ENCODE measurements around the gene C17orf75. TPM values are rescaled to one million over a fixed set of nuclear protein-coding genes. Genes with fewer than 3 reads are reported as not detected.
"Not testable (repeated sequence)": the region's sequence is repeated elsewhere in the genome, so short reads cannot be mapped to it uniquely, and the experiment has no call there.

The C17orf75 gene
- total RNA-seq, 1 experiment from 2014 or later: 52.4 TPM

DNA sequence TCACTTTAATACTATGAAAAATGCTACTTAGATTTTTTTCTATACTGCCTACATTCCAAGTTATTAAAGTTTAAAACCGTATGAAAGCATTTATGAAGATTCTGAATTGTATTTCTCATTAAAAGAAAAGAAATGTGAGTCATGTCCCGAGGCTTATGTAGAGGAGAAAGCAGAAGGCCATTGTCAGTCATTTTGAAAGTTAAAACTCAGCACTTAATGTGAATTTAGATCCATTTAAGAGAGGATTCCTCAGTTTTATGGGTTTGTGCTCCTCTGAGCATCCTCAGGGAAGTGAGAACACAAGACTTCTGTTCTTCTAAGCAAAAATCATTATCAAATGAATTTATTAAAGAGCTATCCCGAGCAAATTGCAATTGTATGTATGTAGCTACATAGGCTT, 11.8 kb downstream of the C17orf75 start:
- Histone ChIP-seq H3K4me3 (ENCODE audit: insufficient read depth, low read depth, low read length) (no peak overlapping the region), H3K27me3 (ENCODE audit: control insufficient read depth, insufficient read depth, low read length) (no peaks in the 10 kb centered on the region), H3K36me3 (replicated peaks; ENCODE audit: control insufficient read depth, insufficient read depth, low read length) (peaks cover 10% of the 10 kb centered on the region)
- no peak for DNase-seq

DNA sequence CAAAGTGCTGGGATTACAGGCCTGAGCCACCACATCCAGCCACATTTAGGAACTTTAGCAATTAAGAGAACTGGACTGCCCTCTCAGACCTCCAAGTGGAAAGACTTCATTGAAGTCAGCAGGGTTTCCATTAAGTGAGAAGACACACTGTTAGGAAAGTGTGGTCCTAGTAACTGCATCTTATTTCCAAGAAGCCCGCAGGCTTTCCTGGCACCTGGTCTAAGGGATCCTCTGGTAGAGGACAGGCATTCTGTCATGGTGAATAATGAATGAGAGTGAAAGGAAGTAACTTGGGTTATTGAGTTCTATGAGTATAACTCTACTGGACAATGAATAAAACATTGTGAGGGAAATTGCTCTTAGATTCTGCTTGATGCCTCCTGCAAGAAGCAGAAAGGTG, 14.1 kb downstream of the C17orf75 start:
- no peaks in the 10 kb centered on the region; the same call in 1 of the 2 replicates for H3K36me3 ChIP-seq (replicated peaks; ENCODE audit: control insufficient read depth, insufficient read depth, low read length)
- DNase-seq: no peak
- no peaks in the 10 kb centered on the region for H3K27me3 ChIP-seq (ENCODE audit: control insufficient read depth, insufficient read depth, low read length)
- no peak overlapping the region for H3K4me3 ChIP-seq (ENCODE audit: insufficient read depth, low read depth, low read length)

DNA sequence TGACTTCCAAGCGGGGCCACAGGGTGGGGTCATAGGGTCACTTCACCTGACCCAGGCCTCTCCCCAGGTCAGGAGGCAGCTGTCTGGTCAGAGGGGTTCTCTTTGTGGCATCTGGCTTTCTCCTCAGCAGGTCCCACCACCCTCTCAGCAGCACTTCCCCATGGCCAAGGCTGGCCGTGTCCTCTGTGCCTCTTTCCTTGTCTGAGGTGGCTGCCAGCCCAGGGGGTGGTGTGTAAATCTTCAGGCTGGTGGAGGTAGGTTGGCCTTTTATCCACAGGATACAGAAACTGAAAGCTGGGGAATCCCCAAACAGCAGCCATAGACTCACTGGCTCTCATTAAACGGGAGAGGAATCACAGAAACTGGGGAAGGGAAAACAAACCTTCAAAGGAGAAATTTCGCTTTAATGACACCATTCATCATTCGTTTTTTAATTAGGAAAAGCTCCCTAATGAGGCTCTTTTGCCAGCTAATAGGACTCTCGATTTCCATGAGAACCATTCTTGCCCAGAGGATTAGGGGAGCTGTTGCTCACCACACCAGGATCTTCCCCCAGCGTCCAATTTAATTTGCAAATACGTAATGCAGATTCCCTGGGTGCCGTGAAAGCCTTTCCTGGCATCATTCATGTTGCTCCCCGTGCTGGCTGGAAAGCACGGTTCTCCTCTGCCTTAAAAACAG, 18.0 kb downstream of the C17orf75 start:
- DNase-seq: peak; percentile 73
- Histone ChIP-seq H3K27me3 (ENCODE audit: control insufficient read depth, insufficient read depth, low read length) (no peaks in the 10 kb centered on the region), H3K4me3 (ENCODE audit: insufficient read depth, low read depth, low read length) (no peak overlapping the region), H3K36me3 (replicated peaks; ENCODE audit: control insufficient read depth, insufficient read depth, low read length) (no peaks in the 10 kb centered on the region)

DNA sequence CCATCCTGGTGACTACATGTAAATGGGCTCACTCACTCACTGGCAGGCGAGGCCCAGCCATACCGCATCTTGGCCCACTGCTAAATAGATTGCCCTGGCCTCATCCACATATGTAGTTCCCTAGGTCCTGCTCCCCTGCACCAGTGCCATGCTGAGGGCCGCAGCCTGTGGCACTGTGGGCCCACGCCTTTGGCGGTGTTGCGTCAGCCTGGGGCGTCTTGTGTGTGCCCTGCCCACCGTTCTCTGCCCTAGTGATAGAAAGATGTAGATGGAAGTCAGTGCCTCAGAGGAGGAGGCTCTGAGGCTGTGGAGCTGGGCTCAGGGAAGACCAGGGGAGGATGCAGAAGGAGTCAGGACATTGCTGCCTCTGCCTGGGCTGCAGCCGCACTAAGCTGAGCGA, 18.9 kb downstream of the C17orf75 start:
- H3K36me3 ChIP-seq (replicated peaks; ENCODE audit: control insufficient read depth, insufficient read depth, low read length): no peaks in the 10 kb centered on the region
- no peak for DNase-seq
- H3K4me3 ChIP-seq (ENCODE audit: insufficient read depth, low read depth, low read length): no peak overlapping the region
- no peaks in the 10 kb centered on the region for H3K27me3 ChIP-seq (ENCODE audit: control insufficient read depth, insufficient read depth, low read length)

DNA sequence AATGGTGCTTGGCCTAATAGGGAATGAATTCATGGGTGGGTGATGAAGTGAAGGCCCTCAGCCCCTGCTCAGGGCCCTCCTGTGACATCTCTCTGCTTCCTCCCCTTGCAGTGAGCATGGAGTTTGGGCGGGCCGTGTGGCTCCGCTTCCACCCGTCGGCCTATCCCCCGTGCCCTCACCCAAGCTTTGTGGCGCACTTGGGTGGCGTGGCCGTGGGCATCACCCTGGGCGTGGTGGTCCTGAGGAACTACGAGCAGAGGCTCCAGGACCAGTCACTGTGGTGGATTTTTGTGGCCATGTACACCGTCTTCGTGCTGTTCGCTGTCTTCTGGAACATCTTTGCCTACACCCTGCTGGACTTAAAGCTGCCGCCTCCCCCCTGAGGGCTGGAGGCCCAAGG, 21.1 kb downstream of the C17orf75 start:
- no peaks in the 10 kb centered on the region for H3K36me3 ChIP-seq (replicated peaks; ENCODE audit: control insufficient read depth, insufficient read depth, low read length)
- no peak for DNase-seq
- H3K4me3 ChIP-seq (ENCODE audit: insufficient read depth, low read depth, low read length): no peak overlapping the region
- H3K27me3 ChIP-seq (ENCODE audit: control insufficient read depth, insufficient read depth, low read length): no peaks in the 10 kb centered on the region

DNA sequence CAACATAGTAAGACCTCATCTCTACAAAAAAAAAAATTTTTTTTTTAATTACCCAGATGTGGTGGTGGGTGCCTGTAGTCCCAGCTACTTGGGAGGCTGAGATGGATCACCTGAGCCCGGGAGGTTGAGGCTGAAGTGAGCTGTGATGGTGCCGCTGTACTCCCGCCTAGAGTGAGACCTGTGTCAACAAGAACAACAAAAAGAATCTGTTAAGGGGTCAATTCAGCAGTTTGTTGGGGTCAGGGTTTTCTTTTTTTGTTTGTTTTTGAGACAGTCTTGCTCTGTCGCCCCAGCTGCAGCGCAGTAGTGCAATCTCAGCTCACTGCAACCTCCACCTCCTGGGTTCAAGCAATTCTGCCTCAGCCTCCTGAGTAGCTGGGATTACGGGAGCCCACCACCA, 21.9 kb downstream of the C17orf75 start:
- not testable (repeated sequence) for H3K27me3 ChIP-seq (ENCODE audit: control insufficient read depth, insufficient read depth, low read length); H3K36me3 ChIP-seq (replicated peaks; ENCODE audit: control insufficient read depth, insufficient read depth, low read length); DNase-seq; H3K4me3 ChIP-seq (ENCODE audit: insufficient read depth, low read depth, low read length)

DNA sequence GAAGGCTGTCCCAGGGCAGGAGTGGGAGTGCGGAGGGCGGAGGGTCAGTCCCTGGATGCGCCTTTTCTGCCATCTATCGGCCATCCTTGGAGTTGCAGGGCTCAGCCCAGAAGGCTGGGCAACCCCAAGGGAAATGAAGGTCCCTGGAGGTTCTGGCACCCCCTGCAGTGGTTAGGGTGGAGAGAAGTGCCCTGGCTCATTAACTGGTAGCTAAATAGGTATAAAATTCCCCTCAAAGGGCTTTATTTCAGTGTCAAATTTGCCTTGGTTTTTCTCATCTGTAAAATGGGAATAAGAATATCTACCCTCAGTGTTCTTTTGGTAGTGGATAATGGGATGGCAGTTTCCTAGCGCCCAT, 22.4 kb downstream of the C17orf75 start:
- Histone ChIP-seq H3K4me3 (ENCODE audit: insufficient read depth, low read depth, low read length) (no peak overlapping the region), H3K27me3 (ENCODE audit: control insufficient read depth, insufficient read depth, low read length) (no peaks in the 10 kb centered on the region), H3K36me3 (replicated peaks; ENCODE audit: control insufficient read depth, insufficient read depth, low read length) (no peaks in the 10 kb centered on the region)
- peak; percentile 93 for DNase-seq

DNA sequence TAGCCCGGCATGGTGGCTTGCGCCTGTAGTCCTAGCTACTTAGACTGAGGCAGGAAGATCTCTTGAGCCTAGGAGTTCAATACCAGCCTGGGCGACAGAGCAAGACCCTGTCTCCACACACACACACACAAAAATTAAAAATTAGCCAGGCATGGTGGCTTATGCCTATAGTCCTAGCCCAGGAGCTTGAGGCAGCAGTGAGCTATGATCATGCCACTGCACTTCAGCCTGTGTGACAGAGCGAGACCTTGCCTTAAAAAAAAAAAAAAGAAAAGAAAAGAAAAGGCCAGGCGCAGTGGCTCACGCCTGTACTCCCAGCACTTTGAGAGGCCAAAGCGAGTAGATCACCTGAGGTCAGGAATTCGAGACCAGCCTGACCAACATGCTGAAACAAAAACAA, 23.9 kb downstream of the C17orf75 start:
- no peak for DNase-seq
- H3K27me3 ChIP-seq (ENCODE audit: control insufficient read depth, insufficient read depth, low read length): no peaks in the 10 kb centered on the region
- no peak overlapping the region for H3K4me3 ChIP-seq (ENCODE audit: insufficient read depth, low read depth, low read length)
- no peaks in the 10 kb centered on the region for H3K36me3 ChIP-seq (replicated peaks; ENCODE audit: control insufficient read depth, insufficient read depth, low read length)

DNA sequence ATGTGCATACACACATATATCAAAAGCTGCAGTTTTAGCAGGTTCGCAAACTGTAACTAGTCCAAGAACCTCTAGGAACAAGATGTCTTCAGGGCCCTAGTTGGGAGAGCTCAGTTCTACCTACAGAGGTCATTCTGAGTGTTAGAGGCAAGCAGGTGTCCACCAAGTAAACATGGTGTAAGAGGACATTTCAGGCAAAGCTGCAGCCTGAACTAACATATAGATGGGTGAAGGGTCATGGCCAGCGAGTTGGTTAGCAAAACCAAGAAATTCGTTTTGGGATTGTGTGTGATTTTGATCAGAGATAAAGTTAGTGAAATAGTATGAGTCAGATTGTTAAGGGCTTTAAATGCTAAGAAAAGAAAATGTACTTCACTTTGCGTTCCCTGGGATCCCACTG, 24.6 kb downstream of the C17orf75 start:
- H3K27me3 ChIP-seq (ENCODE audit: control insufficient read depth, insufficient read depth, low read length): no peaks in the 10 kb centered on the region
- no peak overlapping the region for H3K4me3 ChIP-seq (ENCODE audit: insufficient read depth, low read depth, low read length)
- H3K36me3 ChIP-seq (replicated peaks; ENCODE audit: control insufficient read depth, insufficient read depth, low read length): no peaks in the 10 kb centered on the region
- no peak for DNase-seq

DNA sequence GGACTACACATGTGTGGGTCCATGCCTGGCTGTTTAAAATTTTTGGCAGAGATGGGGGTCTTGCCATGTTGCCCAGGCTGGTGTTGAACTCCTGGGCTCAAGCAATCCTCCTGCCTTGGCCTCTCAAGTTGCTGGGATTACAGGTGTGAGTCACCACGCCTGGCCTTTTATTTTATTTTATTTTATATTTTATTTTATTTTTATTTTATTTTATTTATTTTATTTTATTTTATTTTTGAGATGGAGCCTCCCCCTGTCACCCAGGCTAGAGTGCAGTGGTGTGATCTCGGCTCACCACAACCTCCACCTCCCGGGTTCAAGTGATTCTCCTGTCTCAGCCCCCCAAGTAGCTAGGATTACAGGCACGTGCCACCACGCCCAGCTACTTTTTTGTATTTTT, 25.3 kb downstream of the C17orf75 start:
- not testable (repeated sequence) for H3K36me3 ChIP-seq (replicated peaks; ENCODE audit: control insufficient read depth, insufficient read depth, low read length); H3K4me3 ChIP-seq (ENCODE audit: insufficient read depth, low read depth, low read length)

DNA sequence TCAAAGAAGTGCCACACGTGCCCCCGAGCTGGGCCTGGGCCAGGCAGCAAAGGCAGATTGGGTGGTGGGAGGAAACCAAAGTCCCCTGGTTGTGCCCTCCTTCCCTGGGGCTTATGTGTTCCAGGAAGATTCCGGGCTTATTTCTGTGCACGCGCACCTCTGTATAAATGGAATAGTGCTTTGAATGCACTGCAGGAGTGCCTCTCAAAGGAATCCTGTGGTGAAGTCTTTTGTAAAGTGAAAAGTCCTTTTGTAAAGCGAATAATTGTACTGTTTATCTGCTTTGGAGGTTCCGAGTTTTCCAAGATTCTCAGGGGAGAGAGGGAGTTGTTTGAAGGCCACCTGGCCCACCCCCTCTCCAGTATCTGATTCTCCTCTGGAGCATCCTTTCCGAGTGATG, 26.8 kb downstream of the C17orf75 start:
- no peaks in the 10 kb centered on the region for H3K27me3 ChIP-seq (ENCODE audit: control insufficient read depth, insufficient read depth, low read length)
- no peak for DNase-seq
- no peaks in the 10 kb centered on the region for H3K36me3 ChIP-seq (replicated peaks; ENCODE audit: control insufficient read depth, insufficient read depth, low read length)
- no peak overlapping the region for H3K4me3 ChIP-seq (ENCODE audit: insufficient read depth, low read depth, low read length)

More for the DNA sequence above, 25.3 kb downstream of the C17orf75 start:
- H3K27me3 ChIP-seq (ENCODE audit: control insufficient read depth, insufficient read depth, low read length); DNase-seq: not testable (repeated sequence)

DNA sequence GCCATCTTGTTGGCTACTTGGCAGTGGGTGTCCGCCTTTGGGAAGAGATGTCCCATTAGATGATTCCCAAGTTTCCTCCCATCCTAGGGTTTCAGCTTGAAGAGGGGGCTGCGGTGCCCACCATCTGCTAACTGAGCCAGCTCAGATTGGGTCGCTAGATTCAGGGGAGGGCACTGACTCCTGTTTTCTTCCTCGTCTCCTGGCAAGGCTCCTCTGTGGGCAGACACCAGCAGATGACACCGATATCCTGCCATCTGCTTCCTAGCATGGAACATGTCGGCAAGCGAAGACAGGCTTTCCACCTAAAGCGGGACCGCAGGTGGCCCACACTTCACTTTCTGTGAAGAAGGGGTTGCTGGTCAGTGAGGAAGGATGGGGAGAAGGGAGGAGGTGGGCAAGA, 27.3 kb downstream of the C17orf75 start:
- no peaks in the 10 kb centered on the region for H3K27me3 ChIP-seq (ENCODE audit: control insufficient read depth, insufficient read depth, low read length)

DNA sequence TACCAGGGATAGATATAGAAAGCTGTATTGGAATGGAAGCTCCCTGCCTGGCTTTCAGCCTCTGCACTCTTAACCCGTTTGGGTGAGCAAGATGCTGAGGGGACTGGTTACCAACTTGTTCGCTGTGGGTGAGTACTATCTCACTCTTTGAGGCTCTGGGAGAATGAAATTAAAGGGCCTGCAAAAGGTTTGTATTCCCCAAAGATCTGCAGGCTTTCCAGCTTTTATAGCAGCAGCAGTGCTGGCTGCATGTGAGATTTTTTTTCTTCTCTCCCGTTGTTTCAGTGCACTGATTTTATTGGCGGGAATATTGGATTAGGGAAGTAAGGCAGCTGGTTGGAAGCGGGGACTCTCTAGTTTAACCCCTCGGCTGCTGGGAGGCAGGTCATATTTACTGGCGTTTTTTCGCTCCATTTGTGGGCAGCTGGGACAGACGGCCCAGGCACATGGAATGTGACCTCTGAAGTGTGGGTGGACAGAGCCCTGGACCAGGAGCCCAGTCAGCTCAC, 30.9 kb downstream of the C17orf75 start:
- DNase-seq: peak; percentile 64
- Histone ChIP-seq H3K36me3 (replicated peaks; ENCODE audit: control insufficient read depth, insufficient read depth, low read length) (no peaks in the 10 kb centered on the region), H3K4me3 (ENCODE audit: insufficient read depth, low read depth, low read length) (no peak overlapping the region), H3K27me3 (ENCODE audit: control insufficient read depth, insufficient read depth, low read length) (no peaks in the 10 kb centered on the region)

More for the DNA sequence above, 27.3 kb downstream of the C17orf75 start:
- no peak for DNase-seq
- Histone ChIP-seq H3K4me3 (ENCODE audit: insufficient read depth, low read depth, low read length) (no peak overlapping the region), H3K36me3 (replicated peaks; ENCODE audit: control insufficient read depth, insufficient read depth, low read length) (no peaks in the 10 kb centered on the region)

DNA sequence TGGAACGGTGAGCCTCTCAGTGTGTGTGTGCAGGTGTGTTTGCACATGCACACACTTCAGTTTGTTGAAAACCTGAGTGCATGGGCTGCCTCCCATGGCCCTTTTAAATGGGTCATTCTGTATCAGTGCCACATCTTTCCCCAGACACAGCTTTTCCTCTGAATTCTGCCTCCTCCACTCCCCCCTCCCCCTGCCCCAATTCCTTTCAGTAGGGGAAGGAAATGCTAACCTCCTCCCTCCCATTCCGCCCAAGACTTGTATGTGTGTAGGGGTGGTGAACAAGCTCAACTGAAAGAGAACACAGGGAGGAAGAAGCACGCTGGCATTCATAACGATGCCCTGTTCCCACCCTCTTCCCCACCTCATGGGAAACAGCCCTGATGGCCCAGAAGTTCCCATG, 34.3 kb downstream of the C17orf75 start:
- no peak for DNase-seq
- no peaks in the 10 kb centered on the region for H3K27me3 ChIP-seq (ENCODE audit: control insufficient read depth, insufficient read depth, low read length)
- no peaks in the 10 kb centered on the region for H3K36me3 ChIP-seq (replicated peaks; ENCODE audit: control insufficient read depth, insufficient read depth, low read length)
- H3K4me3 ChIP-seq (ENCODE audit: insufficient read depth, low read depth, low read length): no peak overlapping the region

DNA sequence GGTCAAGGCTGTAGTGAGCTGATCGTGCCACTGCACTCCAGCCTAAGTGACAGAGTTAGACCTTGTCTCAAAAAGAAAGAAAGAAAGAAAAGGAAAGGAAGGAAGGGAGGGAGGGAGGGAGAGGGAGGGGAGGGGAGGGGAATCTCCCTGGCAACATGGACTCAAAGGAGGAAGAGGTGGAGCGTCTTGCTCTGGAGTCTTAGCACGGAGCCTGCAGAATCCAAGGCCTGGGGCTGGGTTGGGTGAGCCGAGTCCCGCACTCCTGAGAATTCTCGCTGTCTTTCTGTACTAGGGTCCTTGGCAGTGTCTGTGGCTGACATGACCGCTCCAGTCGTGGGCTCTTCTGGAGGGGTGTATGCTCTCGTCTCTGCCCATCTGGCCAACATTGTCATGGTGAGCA, 36.9 kb downstream of the C17orf75 start:
- H3K27me3 ChIP-seq (ENCODE audit: control insufficient read depth, insufficient read depth, low read length): no peaks in the 10 kb centered on the region
- H3K36me3 ChIP-seq (replicated peaks; ENCODE audit: control insufficient read depth, insufficient read depth, low read length): no peaks in the 10 kb centered on the region
- no peak for DNase-seq
- H3K4me3 ChIP-seq (ENCODE audit: insufficient read depth, low read depth, low read length): no peak overlapping the region

Data from H7 (cell line).